ENCODE data around the gene BRD2. TPM values are rescaled to one million over a fixed set of nuclear protein-coding genes. Genes with fewer than 3 reads are reported as not detected.
A peak's percentile ranks its signal among the peaks of the same experiment; 100 is the strongest.

The BRD2 gene
- total RNA-seq, 1 experiment from 2014 or later: 144 TPM

DNA sequence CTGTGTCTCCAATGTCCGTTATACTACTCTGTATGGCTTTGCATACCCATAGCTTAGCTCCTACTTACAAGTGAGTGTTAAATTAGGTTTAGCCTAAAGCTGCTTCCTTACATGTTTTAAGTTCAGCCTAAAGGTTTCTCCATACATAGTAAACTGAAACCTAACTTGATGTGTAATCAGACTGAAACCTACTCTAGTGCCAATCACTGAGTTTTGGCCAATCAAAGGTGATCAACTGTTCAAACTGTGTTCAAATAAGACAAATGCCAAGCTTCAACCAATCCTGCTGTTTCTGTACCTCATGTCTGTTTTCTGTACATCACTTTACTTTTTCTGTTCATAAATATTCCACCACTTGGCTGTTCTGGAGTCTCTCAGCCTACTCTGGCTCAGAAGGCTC lies 21.0 kb downstream of the BRD2 start:
- no peak for DNase-seq (ENCODE audit: low spot score)

GRCh38 chr6:32991972-32992371 lies 23.6 kb downstream of the BRD2 start:
- DNase-seq (ENCODE audit: low spot score): no peak

DNA sequence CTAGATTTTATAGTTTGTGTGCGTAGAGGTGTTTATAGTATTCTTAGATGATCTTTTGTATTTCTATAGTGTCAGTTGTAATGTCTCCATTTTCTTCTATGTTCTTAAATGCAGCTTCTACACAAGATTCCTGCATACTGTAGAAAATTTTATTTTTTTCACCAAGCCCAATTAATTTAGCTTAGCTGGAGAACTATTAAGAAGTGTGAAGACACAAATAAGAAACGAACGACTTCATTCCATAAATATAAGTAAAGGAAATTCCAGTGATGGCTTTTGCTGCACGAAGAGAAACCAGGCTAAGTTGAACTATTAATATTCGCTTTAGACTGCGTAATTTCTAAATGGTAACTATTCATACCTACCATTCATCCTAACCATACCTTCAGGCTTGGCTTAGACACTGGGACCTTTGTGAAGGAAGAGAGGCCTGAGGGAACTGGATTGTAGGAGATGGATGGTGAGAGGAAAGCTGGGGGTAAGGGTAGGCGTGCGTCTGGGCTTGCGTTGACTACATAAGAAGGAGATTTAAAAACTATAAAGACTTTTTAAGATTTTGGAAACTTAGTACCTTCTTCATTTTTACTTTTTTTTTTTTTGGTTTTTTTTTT lies 25.1 kb downstream of the BRD2 start:
- DNase-seq (ENCODE audit: low spot score): no peak

- no peak for DNase-seq (ENCODE audit: low spot score)
These were observed 27.1 kb downstream of the BRD2 start for GRCh38 chr6:32995448-32995847.

DNA sequence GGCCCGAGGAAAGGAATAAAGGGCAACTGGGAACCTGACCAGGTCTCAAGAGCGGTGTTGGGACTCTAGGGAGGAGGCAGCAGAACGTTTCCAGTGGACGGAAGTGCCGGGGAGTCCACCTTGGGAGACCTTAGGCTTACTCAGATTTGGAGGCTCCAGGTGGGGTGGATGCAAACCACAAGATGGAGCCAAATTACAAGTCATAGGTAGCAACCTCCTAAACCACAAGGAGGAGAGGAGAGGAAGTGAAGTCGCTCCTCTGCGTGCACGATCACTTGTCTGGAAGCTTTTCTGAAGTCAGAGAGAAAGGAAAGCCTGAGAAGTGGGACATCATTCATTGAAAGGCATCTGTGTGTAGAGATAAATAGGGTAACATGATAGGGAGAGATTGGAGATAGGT lies 31.7 kb downstream of the BRD2 start:
- DNase-seq (ENCODE audit: low spot score): no peak

DNA sequence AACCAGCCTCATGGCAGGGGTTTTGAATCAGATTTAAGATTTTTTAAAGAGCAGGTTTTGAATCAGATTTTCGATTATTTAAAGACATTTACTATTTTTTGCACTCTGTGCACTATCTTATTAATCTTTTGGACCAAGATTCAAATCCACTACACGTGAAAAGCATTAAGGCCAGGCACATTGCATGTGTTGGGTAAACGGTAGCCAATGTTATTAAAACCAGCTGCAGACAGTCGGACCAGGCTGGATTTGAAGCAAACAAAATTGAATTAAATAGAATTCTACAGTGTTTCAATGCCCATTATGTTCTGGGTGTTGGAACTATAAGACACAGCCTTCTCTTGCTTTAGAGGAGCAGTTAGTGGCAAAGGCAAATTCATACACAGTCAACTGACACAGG lies 33.3 kb downstream of the BRD2 start:
- DNase-seq (ENCODE audit: low spot score): no peak

- DNase-seq (ENCODE audit: low spot score): no peak
These were observed 36.5 kb downstream of the BRD2 start for GRCh38 chr6:33004940-33005339.

DNA sequence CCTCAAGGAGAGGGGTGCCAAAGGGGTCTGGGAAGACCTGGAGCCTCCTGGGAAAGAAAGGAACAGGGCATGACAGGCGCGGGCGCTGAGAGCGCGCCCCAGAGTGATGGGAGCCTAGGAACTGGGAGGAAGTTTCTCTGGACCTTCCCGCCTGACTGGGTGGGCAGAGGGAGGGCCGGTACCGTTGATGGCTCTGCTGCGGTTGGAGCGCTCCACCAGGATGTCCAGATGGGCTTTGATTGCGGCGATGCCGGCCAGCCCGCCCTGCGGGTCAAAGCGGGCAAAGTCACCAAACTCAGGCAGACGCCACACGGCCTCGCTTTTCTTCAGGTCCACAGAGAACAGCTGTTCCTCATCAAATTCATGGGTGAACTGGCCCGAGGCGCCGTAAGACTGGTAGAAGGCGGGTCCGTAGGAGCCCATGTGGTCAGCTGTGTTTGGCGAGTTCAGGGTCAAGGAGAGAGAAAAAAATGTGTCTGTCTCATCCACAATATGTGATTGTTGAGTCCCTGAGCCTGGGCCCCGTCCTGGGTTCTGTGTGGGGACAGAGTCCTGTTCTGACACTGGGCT lies 39.5 kb downstream of the BRD2 start:
- no peak for DNase-seq (ENCODE audit: low spot score)

DNA sequence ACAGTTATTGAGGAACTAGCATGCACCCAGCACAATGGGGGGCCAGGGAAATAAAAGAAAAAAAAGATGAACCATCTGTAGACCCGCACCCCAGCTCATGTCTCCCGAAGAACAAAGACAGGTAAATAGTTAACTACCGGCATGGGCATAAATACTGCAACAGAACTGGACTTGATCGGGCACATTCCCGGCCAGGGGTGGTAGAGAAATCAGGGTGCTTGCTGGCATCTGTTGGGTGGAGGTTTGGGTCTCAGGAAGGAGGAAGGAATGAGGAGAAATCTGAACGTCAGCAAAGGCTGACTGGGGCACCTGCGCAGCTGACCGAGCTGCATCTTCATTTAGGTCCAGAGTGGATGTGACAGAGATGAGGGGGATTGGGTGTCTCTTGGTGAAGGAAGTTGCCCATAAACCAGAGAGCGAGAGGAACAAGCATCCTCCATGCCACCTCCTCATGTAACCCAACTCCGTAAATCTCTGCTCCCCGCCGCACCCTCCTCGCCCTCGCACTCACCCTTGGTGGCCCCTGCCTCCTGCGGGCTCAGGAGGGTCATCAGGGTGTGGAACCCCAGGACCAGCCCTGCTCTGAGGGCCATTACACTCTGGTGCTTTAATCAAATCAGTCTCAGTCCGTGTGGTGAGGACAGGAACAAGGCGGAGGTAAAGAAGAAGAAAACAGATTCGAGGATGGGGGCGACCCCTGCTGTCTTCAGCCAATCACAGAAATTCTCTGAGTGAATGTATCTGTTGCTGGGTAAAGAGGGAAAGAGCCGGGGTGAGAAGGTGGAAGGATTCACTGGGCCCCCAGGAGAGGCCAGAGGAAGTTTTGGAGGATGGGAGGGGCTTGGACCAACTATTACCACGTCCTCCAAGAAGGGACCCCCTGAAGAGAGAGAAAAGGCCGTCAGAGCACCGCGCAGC lies 40.8 kb downstream of the BRD2 start, which contains the start of gene HLA-DOA:
Gene HLA-DOA, minus strand, starts transcription at position 648 of the 918 bp plus-strand sequence.
- no peak for DNase-seq (ENCODE audit: low spot score)

- DNase-seq (ENCODE audit: low spot score): no peak
These were observed 42.0 kb downstream of the BRD2 start for GRCh38 chr6:33010356-33010755.

- DNase-seq (ENCODE audit: low spot score): no peak
These were observed 45.2 kb downstream of the BRD2 start for GRCh38 chr6:33013608-33014007.

- peak; percentile 87 for DNase-seq (ENCODE audit: low spot score)
These were observed 46.6 kb downstream of the BRD2 start for GRCh38 chr6:33014841-33015634.

GRCh38 chr6:33015798-33016197 lies 47.4 kb downstream of the BRD2 start:
- no peak for DNase-seq (ENCODE audit: low spot score)

- no peak for DNase-seq (ENCODE audit: low spot score)
These were observed 48.6 kb downstream of the BRD2 start for GRCh38 chr6:33017018-33017417.

- DNase-seq (ENCODE audit: low spot score): no peak
These were observed 49.4 kb downstream of the BRD2 start for GRCh38 chr6:33017694-33018353.

GRCh38 chr6:33018418-33018817 lies 50.0 kb downstream of the BRD2 start:
- DNase-seq (ENCODE audit: low spot score): no peak

DNA sequence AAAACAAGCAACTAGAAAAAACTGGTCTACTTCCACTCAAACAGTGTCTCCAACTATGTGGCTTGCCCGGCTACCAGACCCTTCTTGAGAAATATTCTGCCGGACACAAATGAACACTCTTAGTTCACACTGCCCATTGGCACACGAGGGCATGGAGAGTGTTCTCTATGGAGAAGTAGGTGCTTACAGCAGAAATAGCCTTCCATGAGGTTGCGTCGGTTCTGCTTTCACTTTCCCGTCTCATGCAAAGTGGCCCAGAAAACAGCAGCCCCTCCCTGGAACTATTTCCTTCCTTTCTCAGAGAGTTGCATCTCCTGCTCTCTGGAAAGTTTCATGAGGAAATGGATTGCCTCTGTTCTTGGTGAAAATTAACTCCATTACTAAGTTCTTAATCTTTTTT lies 50.5 kb downstream of the BRD2 start:
- DNase-seq (ENCODE audit: low spot score): no peak

DNA sequence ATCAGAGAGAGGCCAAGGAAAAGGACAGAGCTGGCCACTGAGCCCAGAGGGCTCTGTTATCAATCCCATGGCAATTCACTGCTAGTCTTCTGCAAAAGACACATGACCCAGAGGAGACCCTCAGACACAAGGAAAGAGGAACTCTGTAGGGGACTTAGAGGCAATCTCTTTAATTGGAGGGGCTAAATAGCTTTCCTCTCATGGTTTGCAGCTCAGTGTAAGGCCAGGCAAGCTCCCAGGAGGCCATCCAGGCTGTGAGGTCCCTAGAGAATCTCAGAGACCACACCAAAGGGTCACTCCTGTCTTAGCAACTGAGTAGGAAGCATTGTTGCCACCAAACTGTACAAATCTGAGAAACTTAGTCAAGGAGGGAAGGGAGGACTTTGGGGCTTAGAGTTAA lies 51.0 kb downstream of the BRD2 start:
- no peak for DNase-seq (ENCODE audit: low spot score)

- no peak for DNase-seq (ENCODE audit: low spot score)
These were observed 53.5 kb downstream of the BRD2 start for GRCh38 chr6:33021917-33022316.

DNA sequence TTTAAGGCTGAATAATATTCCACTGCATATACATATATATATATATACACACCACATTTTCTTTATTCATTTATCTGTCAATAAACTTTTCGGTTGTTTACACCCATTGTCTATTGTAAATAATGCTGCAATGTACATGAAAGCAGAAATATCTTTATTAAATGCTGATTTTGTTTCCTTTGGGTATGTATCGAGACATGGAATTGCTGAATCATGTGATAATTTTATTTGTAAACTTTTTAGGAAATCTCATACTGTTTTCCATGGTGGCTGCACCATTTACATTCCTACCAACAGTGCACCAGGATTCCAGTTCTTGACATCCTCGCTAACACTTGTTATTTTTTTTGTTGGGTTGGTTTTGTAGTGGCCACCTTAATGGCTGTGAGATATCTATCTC lies 55.1 kb downstream of the BRD2 start:
- no peak for DNase-seq (ENCODE audit: low spot score)

DNA sequence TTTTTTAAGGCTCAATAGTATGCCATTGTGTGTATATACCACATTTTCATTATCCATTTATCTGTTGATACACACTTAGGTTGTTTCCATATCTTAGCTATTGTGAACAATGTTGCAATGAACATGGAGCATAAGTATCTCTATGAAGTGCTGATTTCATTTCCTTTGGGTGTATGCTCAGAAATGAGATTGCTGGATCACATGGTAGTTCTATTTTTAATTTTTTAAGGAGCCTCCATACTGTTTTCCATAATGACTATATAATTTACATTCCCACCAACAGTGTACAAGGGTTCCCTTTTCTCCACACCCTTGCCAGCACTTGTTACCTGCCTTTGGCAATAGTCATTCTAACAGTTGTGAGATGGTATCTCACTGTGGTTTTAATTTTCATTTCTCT lies 56.1 kb downstream of the BRD2 start:
- no peak for DNase-seq (ENCODE audit: low spot score)
